ACC112 (cell line): ENCODE results near the gene SKP1.
"Not testable (repeated sequence)": the region's sequence is repeated elsewhere in the genome, so short reads cannot be mapped to it uniquely, and the experiment has no call there.

Experiments
- H2AFZ ChIP-seq: fragments of 200-600 bp; sonication (generic); one replicate; pipeline ENCODE4 v1.6.0; 2017; ENCODE audit warnings: antibody characterized with exemption, low read length; ENCODE audit not compliant: unreplicated experiment
- H3K27ac ChIP-seq: fragments of 200-600 bp; sonication (generic); 2 replicates; pipeline ENCODE4 v1.5.1; 2014; ENCODE audit warnings: low read depth, mild to moderate bottlenecking, antibody characterized with exemption, low read length, moderate library complexity
- H3K27me3 ChIP-seq: fragments of 200-600 bp; sonication (generic); 2 replicates; pipeline ENCODE4 v1.6.1; 2014; ENCODE audit warnings: mild to moderate bottlenecking, antibody characterized with exemption, low read length, moderate library complexity, mixed read lengths; ENCODE audit not compliant: insufficient read depth
- H3K36me3 ChIP-seq: fragments of 200-600 bp; sonication (generic); 2 replicates; pipeline ENCODE4 v1.6.1; 2016; ENCODE audit warnings: mild to moderate bottlenecking, antibody characterized with exemption, low read length, moderate library complexity, mixed read lengths; ENCODE audit not compliant: insufficient read depth
- H3K4me1 ChIP-seq: fragments of 200-600 bp; sonication (generic); one replicate; pipeline ENCODE4 v1.6.1; 2016; ENCODE audit warnings: low read length, mixed read lengths; ENCODE audit not compliant: insufficient read depth, unreplicated experiment, control insufficient read depth
- H3K4me3 ChIP-seq: fragments of 200-600 bp; sonication (generic); 2 replicates; pipeline ENCODE4 v1.5.1; 2014; ENCODE audit warnings: mild to moderate bottlenecking, low read depth, low read length
- H3K79me2 ChIP-seq: fragments of 200-600 bp; sonication (generic); one replicate; pipeline ENCODE4 v1.6.0; 2016; ENCODE audit warnings: low read length; ENCODE audit not compliant: control insufficient read depth, unreplicated experiment, insufficient read depth

Gene SKP1

GRCh38 chr5:134177369-134178095, 782 bp upstream of the SKP1 start:
- Histone ChIP-seq H2AFZ (peak overlapping the region; percentile 77), H3K4me3 (peak overlapping the region; percentile 95)

GRCh38 chr5:134175921-134176510, 734 bp downstream of the SKP1 start:
- Histone ChIP-seq H2AFZ (no peak overlapping the region), H3K4me3 (peak overlapping the region; percentile 95), H3K27ac (peak overlapping the region; percentile 94), H3K36me3 (peaks cover 10% of the 10 kb centered on the region), H3K27me3 (no peaks in the 10 kb centered on the region), H3K4me1 (peaks cover 22% of the 10 kb centered on the region), H3K79me2 (peaks cover 56% of the 10 kb centered on the region)

More at GRCh38 chr5:134177369-134178095, 782 bp upstream of the SKP1 start:
- no peaks in the 10 kb centered on the region for H3K27me3 ChIP-seq
- peaks cover 41% of the 10 kb centered on the region for H3K79me2 ChIP-seq
- 0 out of 2 replicates have a peak, but pooled peaks cover under 1% of the 10 kb centered on the region for H3K36me3 ChIP-seq
- peaks cover 22% of the 10 kb centered on the region for H3K4me1 ChIP-seq
- H3K27ac ChIP-seq: peak overlapping the region; percentile 94

- Histone ChIP-seq H3K36me3 (peaks cover 19% of the 10 kb centered on the region), H3K79me2 (peaks cover 65% of the 10 kb centered on the region), H3K27ac (peak overlapping the region; percentile 94), H3K4me1 (peaks cover 22% of the 10 kb centered on the region), H3K4me3 (peak overlapping the region; percentile 95), H2AFZ (no peak overlapping the region), H3K27me3 (no peaks in the 10 kb centered on the region)
Measured at GRCh38 chr5:134174841-134175839, 1.6 kb downstream of the SKP1 start.

- peaks cover 15% of the 10 kb centered on the region for H3K4me1 ChIP-seq
- H3K4me3 ChIP-seq: no peak overlapping the region
- no peak overlapping the region for H3K27ac ChIP-seq
- no peak overlapping the region for H2AFZ ChIP-seq
- H3K36me3 ChIP-seq: peaks cover 38% of the 10 kb centered on the region
- H3K79me2 ChIP-seq: peaks cover 88% of the 10 kb centered on the region
- H3K27me3 ChIP-seq: no peaks in the 10 kb centered on the region
Measured at GRCh38 chr5:134171972-134172371, 4.8 kb downstream of the SKP1 start.

DNA sequence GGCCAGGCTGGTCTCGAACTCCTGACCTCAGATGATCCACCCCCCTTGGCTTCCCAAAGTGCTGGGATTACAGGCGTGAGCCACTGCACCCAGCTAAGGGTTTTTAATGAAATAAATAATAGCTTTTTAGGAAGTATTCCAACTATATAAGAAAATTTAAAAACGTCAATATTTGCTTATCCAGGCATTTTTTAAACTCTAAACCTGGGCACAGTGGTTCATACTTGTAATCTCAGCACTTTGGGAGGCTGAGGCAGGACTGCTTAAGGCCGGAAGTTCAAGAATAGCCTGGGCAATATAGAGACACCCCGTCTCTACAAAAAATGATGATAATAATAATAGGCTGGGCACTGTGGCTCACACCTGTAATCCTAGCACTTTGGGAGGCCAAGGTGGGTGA, 14.2 kb downstream of the SKP1 start:
- Histone ChIP-seq H2AFZ (no peak overlapping the region), H3K27ac (no peak overlapping the region), H3K4me1 (no peaks in the 10 kb centered on the region), H3K27me3 (no peaks in the 10 kb centered on the region), H3K36me3 (peaks cover 56% of the 10 kb centered on the region), H3K79me2 (peaks cover 25% of the 10 kb centered on the region), H3K4me3 (no peak overlapping the region)

- H3K27me3 ChIP-seq: no peaks in the 10 kb centered on the region
- no peak overlapping the region for H2AFZ ChIP-seq
- H3K27ac ChIP-seq: no peak overlapping the region
- peaks cover 50% of the 10 kb centered on the region for H3K36me3 ChIP-seq
- H3K4me1 ChIP-seq: no peaks in the 10 kb centered on the region
- H3K4me3 ChIP-seq: no peak overlapping the region
- peaks cover 21% of the 10 kb centered on the region for H3K79me2 ChIP-seq
Measured at GRCh38 chr5:134161513-134162395, 15.0 kb downstream of the SKP1 start.

DNA sequence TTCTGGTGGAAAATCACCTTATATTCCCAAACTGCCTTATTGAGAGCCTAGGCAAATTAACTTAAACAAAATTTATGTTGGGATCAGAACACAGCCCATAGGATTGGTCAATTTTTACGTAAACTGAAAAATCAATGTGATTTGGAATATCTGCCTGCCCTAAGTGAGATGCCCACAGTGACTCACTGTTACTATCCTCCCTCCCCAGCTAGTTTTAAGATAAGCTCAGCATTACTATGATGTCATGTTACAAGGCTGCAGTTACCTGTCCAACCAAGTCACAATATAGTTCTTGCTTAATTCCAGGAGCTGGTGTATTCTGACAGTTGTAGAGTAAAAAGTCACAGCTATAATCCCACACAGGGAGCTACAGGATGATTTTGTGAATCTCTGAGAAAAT, 23.1 kb downstream of the SKP1 start:
- Histone ChIP-seq H3K27me3 (no peaks in the 10 kb centered on the region), H3K4me3 (no peak overlapping the region), H2AFZ (no peak overlapping the region), H3K79me2 (peaks cover 37% of the 10 kb centered on the region), H3K27ac (no peak overlapping the region), H3K36me3 (peaks cover 47% of the 10 kb centered on the region), H3K4me1 (peaks cover 4% of the 10 kb centered on the region)

DNA sequence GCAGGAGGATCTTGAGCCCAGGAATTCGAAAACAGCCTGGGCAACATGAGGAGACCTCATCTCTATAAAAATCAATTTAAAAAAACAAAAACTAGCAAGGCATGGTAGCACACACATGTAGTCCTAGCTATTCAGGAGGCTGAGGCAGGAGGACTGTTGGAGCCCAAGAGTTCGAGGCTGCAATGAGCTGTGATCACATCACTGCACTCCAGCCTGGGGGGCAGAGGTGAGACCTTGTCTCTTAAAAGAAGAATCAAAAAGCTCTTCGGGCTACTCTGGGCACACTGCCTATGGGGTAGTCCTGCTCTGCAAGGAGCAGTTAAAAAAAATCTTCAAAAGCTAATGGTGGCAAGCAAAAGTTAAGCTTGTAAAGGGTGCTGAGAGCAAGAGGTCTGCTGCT, 23.5 kb downstream of the SKP1 start:
- Histone ChIP-seq H3K27me3 (no peaks in the 10 kb centered on the region), H2AFZ (no peak overlapping the region), H3K27ac (no peak overlapping the region), H3K36me3 (peaks cover 43% of the 10 kb centered on the region), H3K79me2 (peaks cover 39% of the 10 kb centered on the region), H3K4me1 (peaks cover 4% of the 10 kb centered on the region), H3K4me3 (no peak overlapping the region)

- not testable (repeated sequence) for H3K4me1 ChIP-seq, H3K27ac ChIP-seq, H3K4me3 ChIP-seq, H3K27me3 ChIP-seq, H2AFZ ChIP-seq
- peaks cover 38% of the 10 kb centered on the region for H3K79me2 ChIP-seq
- peaks cover 39% of the 10 kb centered on the region for H3K36me3 ChIP-seq
Measured at GRCh38 chr5:134152173-134152832, 24.4 kb downstream of the SKP1 start.
